NCI-H82 (cell line): Measurements from ENCODE around the gene MCIDAS.

Experiments used
- DNase-seq: peaks from one replicate; lab custom pipeline; 2025; lab: John Stamatoyannopoulos, UW

MCIDAS gene

DNA sequence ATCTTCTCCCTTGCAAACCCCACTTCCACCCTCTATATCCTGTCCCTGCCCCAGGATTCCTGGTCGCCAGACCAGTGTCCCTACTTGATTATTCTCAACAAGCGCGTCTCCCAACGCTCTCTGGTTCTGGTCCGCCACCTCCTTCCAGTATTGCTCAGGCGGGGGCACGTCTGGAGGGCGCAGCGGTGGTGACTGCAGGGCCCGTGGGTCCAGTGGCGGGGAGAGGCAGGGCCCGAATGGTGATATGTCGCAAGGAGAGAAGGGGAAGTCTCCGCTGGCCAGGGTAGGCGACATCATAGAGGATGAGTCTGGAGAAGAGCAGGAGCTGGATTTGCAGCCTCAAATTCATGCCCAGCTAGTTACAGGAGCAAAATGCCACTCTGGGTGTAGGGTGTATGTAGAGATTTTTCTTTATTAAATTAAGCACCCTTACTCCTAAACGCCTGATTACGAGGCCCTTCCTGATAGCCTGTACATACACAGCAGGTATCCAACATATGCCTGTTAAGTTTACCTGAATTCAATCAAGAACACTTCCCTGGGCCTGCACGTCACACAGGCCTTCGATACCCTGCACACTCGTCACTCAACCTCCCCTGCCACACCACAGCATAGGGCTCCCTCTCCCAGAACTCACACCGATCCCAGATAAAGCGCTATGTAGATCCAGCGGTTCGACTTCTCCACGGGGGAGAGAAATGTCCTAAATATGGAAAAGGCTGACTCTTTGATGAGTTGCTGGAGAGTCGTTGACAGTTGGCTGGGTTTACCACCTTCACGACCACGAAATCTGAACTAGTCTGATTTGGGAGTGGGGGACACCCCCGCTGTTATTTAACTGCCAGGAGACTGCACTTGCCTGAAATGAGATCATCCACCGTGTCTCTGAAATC, 4.8 kb downstream of the MCIDAS start:
- DNase-seq, result no peak

DNA sequence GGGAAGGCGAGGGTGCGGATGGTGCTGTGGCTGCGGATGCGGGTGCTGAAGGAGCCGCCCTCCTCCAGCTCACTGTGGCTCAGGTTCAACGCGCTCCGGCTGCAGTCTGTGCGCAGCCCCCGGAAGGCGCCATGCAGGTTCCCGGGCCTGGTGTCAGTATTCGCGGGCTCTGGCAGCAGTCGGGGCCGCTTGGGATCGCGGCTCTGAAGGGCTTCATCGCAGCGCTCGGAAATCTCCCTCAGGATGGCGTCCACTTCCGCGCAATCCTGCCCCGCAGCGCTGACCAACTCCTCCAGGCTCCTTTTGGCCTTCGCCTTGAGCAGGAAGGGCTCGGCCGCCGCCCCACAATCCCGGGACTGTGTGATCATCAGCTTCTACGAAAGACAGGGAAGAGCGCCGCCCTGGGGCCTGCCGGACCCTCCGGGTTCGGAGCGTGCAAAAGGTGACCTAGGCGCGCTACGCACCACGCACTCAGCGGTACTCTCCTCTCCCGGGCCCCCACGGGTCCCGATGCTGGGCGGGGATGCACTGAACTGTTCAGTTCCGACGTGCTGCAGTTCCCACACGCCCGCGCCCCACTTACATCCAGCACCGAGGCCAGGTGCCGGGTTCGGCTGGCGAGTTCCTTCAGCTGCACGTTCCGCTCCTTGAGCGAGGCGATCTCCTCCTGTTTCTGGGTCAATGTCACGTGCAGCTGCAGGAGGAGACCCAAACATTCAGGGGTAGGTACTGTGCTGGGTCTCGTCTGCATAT, 6.5 kb downstream of the MCIDAS start:
- no peak for DNase-seq

DNA sequence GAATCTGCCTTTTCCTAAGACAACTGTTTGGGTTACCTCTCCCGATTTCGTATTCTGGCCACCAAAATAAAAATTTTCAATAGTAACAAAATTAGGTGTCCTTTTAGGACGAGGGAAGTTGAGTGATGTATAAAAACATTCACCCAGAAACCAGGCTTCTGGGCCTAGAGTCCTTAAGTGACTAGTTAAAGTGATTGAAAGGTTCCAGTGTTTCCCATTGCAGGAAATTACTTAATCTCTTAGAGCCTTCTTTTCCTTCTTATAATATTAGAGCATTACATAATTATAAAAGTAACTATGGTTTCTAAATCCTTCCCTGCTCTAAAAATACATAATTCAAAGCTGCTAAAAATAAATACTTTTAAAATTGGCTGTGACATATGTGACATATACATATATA, 7.3 kb downstream of the MCIDAS start:
- DNase-seq, result no peak

DNA sequence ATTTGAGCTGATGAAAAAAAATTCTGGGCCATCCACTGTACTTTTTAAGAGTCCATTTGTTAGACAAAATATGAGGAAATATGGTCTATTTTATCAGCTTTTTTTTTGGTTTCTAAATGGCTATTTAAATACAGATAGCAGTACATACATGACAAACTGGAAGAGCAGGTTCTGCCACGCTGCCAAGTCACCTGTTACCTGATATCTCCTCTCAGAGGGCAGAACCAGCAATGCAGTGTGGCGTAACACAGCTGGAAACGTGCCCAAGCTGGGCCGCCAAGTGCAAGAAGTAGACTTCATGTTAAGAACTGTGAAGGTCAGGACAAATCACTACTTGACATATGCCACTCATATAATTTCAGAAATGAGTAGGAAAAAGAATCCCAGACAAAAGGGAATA, 8.1 kb downstream of the MCIDAS start:
- no peak for DNase-seq

DNA sequence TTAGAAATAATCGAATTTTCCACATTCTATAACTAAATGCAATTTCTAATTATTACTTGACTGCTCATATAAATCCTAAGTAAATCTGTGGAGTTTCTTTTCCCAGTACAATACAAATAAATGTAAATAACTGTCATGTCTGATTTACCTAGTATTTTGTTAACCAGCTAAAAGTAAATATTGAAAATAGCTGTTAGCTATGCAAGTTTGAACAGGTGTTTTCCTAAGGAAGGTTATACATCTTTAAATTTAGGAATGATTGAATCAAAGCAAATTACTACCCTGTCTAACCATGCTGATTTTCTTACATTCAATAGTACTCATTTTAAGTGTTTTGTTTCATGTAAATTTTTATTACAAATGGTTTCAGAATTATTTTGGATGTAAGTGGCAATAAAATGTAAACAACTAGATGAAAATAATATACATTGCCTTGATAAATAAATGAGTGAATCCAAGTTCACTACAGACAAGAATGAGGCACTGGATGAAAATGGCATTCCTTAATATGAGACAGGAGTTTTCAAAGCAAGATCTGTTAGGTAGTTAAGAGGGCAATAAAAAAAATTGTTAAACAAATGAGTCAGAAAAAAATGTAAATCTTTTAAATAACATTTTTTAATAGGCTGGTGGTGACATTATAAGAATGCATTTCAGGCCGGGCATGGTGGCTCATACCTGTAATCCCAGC, 15.8 kb downstream of the MCIDAS start:
- no peak for DNase-seq

DNA sequence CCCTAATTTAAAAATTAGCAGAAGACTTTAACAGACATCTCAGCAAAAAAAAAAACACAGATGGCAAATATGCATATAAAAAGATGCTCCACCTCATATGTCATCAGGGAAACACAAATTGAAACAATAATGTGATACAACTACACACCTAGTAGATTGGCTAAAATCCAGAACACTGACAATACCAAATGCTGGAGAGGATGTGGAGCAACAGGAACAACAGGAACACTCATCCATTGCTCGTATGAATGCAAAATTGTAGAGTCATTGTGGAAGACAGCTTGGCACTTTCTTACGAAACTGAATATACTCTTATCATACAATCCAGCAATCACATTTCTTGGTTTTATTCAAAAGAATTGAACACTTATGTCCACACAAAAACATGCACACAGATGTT, 22.1 kb downstream of the MCIDAS start:
- no peak for DNase-seq

DNA sequence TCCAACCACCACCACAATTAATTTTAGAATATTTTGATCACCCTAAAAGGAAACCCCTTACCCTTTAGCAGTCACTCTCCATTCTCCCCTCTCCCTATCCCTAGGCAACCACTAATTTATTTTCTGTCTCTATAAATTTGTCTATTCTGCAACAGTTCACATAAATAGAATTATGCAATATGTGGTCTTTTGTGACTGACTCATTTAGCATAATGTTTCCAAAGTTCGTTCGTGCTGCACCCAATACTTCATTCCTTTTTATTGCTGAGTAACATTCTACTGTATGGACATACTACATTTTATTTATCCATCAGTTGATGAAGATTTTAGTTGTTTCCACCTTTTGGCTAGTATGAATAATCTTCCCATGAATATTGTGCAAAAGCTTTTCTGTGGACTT, 36.0 kb downstream of the MCIDAS start:
- DNase-seq, result no peak

DNA sequence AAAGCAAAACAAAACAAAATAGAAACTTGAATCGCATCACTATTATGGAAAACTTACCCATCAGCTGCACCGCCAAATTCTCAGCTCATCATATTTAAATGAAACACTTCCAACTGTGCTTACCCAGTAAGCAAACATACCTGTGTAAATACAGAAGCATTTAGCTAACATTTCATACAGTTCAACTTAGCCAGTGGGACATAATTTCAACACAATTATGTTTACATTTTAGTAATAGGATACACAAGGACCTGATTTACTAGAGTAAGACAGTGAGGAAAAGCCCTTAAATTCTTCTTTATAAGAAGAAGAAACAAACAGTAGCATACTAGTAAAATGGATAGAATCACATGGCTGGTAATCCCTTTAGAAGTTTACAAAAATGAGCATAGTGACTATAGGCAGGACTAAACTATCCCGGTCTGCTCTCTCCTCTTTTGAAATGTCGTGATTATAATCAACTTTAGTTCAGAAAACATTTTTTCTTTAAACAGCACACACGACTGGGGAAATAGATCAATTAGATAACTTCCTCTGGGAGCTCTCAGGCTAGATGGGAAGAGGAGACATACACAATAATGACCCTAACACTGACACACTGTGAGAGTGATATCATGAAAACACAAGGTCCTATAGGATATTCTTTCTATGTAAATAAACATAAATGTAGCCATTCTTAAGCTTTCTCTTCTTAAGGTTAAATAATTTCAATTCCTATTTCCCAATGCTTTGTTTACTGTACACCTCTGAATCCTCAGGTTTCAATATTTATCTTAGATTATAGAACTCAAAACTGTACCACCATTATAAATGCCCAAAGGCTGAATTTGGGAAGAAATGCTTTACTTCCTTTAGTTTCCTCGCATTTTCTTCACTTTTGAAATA, 38.2 kb downstream of the MCIDAS start:
- DNase-seq, result no peak

DNA sequence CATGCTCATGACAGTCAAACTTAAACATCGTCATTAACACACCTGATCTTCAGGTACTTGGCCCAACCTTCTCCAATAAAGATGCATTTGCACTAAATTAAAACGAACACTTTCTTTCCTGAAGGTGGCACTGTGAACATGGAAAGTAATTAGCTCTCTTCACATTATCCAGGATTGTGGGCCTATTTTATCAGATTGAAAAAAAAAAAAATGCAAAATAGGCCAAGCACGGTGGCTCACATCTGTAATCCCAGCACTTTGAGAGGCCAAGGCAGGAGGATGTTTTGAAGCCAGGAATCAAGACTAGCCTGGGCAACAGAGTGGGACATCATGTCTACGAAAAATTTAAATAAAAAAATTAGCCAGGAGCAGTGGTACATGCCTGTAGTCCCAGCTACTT, 39.7 kb downstream of the MCIDAS start:
- peak; percentile 31 for DNase-seq

DNA sequence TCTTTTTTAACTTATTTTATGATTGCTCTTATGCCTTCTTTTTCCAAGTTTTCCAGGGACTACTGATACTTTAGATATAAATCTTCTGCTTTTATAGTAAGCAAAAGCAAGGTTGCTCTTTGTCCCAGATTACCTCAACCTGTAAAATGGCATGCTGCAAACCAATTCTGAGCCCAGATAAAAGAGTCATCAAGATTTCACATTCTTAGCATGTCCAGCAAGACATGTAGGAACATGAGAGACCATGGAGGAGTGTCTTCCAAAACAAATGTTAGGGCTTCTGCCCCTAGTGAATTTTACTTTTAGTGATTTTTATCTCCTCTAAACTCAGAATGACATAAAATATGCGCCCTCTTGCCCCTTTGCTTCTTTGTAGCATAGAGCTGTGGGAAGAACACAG, 47.1 kb downstream of the MCIDAS start:
- no peak for DNase-seq

DNA sequence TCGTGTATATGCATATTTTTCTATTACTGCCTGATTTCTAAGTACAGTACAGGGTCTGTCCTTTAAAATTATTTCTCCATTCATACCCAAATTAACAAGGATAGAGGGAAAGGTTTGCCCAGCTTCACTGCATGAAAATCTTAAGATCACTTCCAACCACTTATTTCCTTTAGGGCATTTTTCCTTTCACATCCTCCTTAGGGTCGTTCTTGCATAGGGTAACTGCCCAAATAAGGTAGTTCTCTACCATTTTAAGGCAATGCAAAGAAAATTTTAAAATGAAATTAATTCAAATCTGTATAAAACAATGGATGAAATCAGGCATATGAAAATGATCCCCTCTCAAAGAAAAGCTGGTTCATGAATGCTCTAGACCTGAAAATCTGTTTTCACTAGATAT, 50.0 kb downstream of the MCIDAS start:
- no peak for DNase-seq

DNA sequence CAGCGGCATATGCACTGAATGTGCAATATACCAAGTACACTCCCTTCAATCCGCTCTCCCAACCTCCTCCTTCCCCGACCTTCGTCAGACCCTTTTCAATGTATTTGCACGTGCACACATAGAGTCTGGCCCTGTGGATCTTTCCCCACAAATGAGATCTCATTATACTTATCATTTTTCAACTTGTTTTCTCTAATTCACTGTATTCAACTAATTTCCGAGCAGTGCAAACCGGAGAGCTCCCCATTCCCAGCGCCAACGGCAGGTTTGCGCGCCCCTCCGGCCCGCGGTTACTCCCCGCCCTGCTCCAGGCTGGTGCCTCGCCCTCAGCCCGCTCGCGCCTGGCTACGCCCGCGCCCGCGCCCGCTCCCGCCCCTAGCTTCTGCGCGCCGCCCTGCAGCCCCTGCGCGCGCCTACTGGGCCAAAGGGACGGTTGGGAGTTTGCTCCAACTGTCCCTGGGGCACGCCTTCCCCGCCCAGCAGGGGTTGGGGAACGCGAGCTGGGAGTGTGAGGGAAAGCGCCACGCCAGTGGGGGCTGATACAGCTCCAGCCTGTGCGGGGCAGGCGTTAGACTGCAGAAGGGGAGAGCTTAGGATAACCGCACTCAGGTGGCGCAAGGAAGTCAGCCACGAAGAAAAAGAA, 50.8 kb downstream of the MCIDAS start:
- DNase-seq, result peak; percentile 81

DNA sequence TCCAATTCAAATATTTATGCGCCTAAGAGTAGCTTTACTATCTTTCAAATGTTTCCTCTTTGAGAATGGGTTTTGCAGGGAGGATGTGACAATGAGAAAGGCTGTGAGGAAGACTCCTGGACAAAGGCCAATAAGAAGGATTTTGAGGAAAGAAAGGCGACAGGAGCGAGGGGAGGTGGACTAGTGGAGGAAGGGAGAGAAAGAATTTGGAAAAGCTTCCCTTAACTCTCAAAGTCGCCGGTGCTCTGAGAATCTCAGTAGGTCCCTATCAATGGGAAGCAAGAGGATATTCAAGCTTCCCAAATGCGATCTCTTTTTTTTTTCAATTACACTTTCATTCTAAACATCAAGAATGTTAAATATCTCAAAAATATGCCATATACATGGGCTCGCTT, 51.3 kb downstream of the MCIDAS start:
- no peak for DNase-seq

DNA sequence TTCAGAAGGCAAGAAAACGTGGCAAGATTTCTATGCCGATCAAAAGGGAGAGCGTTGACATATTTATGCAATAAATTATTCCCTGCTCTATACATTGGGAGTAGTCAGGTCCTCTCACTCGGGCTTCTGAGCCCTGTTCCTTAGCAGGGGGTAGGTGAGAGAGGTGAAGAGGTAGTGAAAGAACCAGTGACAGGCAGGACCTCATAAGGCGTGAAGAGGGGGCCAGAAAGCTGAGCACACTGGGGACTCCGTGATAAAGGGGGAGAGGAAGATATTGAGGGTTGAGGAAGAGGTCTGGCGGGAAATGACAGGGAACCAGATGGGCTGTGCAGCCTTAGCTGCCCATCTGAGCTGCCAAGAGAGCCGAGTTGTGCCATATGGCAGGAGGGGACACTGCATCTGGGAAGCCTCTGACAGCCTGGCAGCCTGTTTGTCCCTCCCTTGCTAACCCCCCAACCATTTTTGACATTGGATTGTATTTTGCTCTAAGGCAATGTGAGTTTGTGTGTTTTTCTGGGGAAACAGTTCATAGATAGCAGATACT, 53.4 kb downstream of the MCIDAS start:
- peak; percentile 73 for DNase-seq

DNA sequence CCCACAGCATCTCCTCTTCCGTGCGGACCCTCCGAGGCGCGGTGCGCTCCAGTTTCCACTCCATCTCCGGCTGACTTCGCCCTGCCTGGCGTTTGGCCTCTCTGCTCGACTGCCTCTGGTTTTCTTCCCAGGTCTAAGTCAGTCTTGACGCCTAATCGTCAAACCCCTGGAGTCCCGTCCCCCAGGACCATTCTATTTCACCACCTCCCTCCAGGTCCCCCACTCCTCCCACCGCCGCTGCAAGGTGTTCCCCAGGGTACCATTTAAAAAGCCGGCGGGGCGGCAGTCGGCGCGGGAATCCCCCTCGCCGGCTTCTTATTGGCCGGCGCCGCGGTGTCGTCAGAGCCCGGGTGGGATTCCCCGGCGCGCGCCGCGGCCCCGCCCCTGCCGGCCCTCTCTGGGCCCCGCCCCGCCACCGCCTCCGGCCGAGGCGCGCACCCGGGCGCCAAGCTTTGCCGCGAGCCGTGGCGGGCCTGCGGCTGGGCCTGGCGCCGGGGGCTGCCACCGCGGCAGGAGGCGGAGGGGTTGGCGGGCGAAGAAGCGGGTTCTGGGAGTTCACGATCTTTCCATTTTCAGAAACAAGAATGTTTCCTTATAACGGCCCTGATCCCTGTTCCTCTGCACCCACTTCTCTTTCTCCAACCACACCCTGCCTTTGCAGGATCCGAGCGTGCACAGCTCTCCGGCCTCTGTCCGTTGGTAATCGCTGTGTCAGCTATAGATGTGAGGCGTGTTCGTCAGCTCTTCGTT, 54.0 kb downstream of the MCIDAS start, which contains the start of gene CDC20B:
Gene CDC20B (minus strand): TSS at position 241 of the 750 bp plus-strand sequence. CDS start 177 bp downstream, at position 64.
- DNase-seq, result peak; percentile 81

DNA sequence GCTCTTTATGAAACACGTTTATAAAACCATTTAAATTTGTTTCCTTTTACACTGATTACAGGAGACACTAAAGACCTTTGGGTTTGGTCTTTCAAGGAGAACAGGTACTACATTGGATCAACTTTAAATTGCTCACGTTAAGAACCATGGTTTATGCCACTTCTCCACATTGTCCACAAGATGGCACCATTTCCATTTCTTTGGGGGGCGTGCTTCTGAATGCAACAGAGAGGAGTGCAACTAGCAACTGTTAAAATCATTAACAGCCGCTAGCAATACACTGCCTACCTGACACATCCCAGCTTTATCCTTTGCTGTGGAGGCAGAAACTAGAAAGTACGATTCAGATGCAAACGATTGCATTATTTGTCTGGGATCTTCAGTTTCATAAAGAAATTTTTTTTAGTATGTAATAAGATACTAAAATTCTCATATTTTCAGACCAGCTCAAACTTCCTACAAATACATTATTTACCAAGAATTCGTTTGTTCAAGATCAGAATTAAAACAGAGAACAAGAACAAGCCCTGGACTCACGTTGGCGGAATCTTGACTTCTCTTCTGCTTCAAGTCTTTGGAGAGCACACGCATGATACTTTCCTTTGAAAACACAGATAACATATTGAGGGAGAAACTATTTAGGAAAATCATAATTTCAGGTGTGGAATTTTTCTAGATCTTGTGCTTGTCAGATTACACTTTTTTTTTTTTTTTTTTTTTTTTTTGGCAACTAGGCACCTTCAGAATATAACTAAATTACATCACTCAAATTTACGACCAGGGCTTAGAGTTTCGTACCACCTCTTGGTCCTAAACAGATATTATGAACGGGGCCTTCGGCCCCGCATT, 54.8 kb downstream of the MCIDAS start:
- DNase-seq, result peak; percentile 86

DNA sequence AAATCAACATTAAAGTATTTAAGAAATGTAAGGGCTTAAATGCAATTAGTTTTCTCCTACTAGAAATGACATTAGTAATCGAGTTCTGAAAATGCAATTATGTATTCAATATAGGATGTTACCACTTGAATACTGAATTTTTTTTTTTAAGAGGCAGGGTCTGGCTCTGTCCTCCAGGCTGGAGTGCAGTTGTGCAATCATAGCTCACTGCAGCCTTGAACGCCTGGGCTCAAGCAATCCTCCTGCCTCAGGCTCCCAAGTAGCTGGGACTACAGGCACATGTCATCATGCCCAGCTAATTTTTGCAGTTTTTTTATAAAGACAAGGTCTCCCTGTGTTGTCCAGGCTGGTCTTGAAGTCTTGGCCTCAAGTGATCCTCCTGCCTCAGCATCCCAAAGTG, 55.6 kb downstream of the MCIDAS start:
- DNase-seq, result no peak
